Measurements from ENCODE around the gene EFNA5. TPM values are rescaled to one million over a fixed set of nuclear protein-coding genes. Genes with fewer than 3 reads are reported as not detected.

The EFNA5 gene
- polyA plus RNA-seq, 1 donor from 2014 or later, result 4.2 TPM

- TF ChIP-seq, protein P1, sequence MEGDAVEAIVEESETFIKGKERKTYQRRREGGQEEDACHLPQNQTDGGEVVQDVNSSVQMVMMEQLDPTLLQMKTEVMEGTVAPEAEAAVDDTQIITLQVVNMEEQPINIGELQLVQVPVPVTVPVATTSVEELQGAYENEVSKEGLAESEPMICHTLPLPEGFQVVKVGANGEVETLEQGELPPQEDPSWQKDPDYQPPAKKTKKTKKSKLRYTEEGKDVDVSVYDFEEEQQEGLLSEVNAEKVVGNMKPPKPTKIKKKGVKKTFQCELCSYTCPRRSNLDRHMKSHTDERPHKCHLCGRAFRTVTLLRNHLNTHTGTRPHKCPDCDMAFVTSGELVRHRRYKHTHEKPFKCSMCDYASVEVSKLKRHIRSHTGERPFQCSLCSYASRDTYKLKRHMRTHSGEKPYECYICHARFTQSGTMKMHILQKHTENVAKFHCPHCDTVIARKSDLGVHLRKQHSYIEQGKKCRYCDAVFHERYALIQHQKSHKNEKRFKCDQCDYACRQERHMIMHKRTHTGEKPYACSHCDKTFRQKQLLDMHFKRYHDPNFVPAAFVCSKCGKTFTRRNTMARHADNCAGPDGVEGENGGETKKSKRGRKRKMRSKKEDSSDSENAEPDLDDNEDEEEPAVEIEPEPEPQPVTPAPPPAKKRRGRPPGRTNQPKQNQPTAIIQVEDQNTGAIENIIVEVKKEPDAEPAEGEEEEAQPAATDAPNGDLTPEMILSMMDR (IDR thresholded peaks at IDR 0.05; ENCODE audit: poor library complexity, severe bottlenecking), result no peak
Observed at GRCh38 chr5:107604146-107604910, 66.4 kb downstream of the EFNA5 start (continued).

GRCh38 chr5:107603349-107603748 is 67.4 kb downstream of the EFNA5 start:
- Histone ChIP-seq H2AFZ (ENCODE audit: low read depth, low read length) (no peak overlapping the region), H4K20me1 (ENCODE audit: insufficient read depth) (no peaks in the 10 kb centered on the region), H3K9ac (ENCODE audit: low read length) (no peak overlapping the region), H3K4me2 (ENCODE audit: low read length) (no peak overlapping the region), H3K4me3 (ENCODE audit: low read length) (no peak overlapping the region), H3K27ac (ENCODE audit: low read length) (no peak overlapping the region), H3K79me2 (replicated peaks; ENCODE audit: insufficient read depth, low read length) (peaks cover 57% of the 10 kb centered on the region), H3K9me3 (ENCODE audit: low read length) (no peaks in the 10 kb centered on the region), H3F3A (ENCODE audit: insufficient read depth, low read length, poor library complexity, severe bottlenecking) (no peaks in the 10 kb centered on the region), H3K36me3 (ENCODE audit: insufficient read depth, low read length) (no peaks in the 10 kb centered on the region), H3K27me3 (ENCODE audit: insufficient read depth, low read depth, low read length) (no peaks in the 10 kb centered on the region), H3K9me2 (ENCODE audit: insufficient read depth, low read length) (no peaks in the 10 kb centered on the region)
- TF ChIP-seq EP300 (conservative IDR thresholded peaks at IDR 0.05; ENCODE audit: poor library complexity, severe bottlenecking) (no peak), RAD21 (conservative IDR thresholded peaks at IDR 0.05) (no peak), MXI1 (conservative IDR thresholded peaks at IDR 0.05; ENCODE audit: poor library complexity, severe bottlenecking) (no peak)
- TF ChIP-seq, protein P1 (IDR thresholded peaks at IDR 0.05; ENCODE audit: poor library complexity, severe bottlenecking), result no peak

GRCh38 chr5:107602896-107603295 is 67.8 kb downstream of the EFNA5 start:
- Histone ChIP-seq H3K27ac (ENCODE audit: low read length) (no peak overlapping the region), H3K4me2 (ENCODE audit: low read length) (no peak overlapping the region), H2AFZ (ENCODE audit: low read depth, low read length) (no peak overlapping the region), H3K27me3 (ENCODE audit: insufficient read depth, low read depth, low read length) (no peaks in the 10 kb centered on the region), H3K79me2 (replicated peaks; ENCODE audit: insufficient read depth, low read length) (peaks cover 62% of the 10 kb centered on the region), H3K9me2 (ENCODE audit: insufficient read depth, low read length) (no peaks in the 10 kb centered on the region), H3F3A (ENCODE audit: insufficient read depth, low read length, poor library complexity, severe bottlenecking) (no peaks in the 10 kb centered on the region), H3K36me3 (ENCODE audit: insufficient read depth, low read length) (no peaks in the 10 kb centered on the region), H3K9me3 (ENCODE audit: low read length) (no peaks in the 10 kb centered on the region), H3K4me3 (ENCODE audit: low read length) (no peak overlapping the region), H3K9ac (ENCODE audit: low read length) (no peak overlapping the region), H4K20me1 (ENCODE audit: insufficient read depth) (no peaks in the 10 kb centered on the region)
- TF ChIP-seq TAF1 (IDR thresholded peaks at IDR 0.05; ENCODE audit: low read depth) (no peak), MXI1 (conservative IDR thresholded peaks at IDR 0.05; ENCODE audit: poor library complexity, severe bottlenecking) (no peak), EP300 (conservative IDR thresholded peaks at IDR 0.05; ENCODE audit: poor library complexity, severe bottlenecking) (no peak), EZH2 (IDR thresholded peaks at IDR 0.05; ENCODE audit: borderline replicate concordance, insufficient read depth, low read length, poor library complexity, severe bottlenecking) (no peak)

Data from neural cell (in vitro differentiated cells).